Keratinocyte (primary cell): ENCODE results near the gene CHN2. TPM values are rescaled to one million over a fixed set of nuclear protein-coding genes. Genes with fewer than 3 reads are reported as not detected.

ENCODE experiments used
- DNase-seq: peaks from one replicate; pipeline ENCODE4 v3.0.0-alpha.2; 2011; ENCODE audit warnings: low read depth, missing footprints, low spot score
- FAIRE-seq: peaks from 2 replicates; lab custom pipeline; 2011; peaks lifted over from hg19 to GRCh38; lab: Jason Lieb, UNC
- H2AFZ ChIP-seq: 2 replicates; pipeline ENCODE4 v1.6.0; 2012; ENCODE audit warnings: low read length, control low read depth, inconsistent platforms; ENCODE audit not compliant: control insufficient read depth
- H3K27ac ChIP-seq: 2 replicates; pipeline ENCODE4 v1.5.1; 2011; ENCODE audit warnings: low read length; ENCODE audit not compliant: control insufficient read depth, insufficient read depth
- H3K27me3 ChIP-seq: 3 replicates; pipeline ENCODE4 v1.6.0; 2011; ENCODE audit warnings: low read length; ENCODE audit not compliant: control insufficient read depth, insufficient read depth; ENCODE audit errors: extremely low read depth
- H3K36me3 ChIP-seq, 2 experiments: 2 replicates in 1 of 2; 3 replicates in 1 of 2; pipeline ENCODE4 v1.5.1; 2011; ENCODE audit warnings: low read length in 2 of 2, mild to moderate bottlenecking in 1 of 2; ENCODE audit not compliant: control insufficient read depth in 2 of 2, insufficient read depth in 2 of 2; ENCODE audit errors: extremely low read depth in 1 of 2
- H3K4me1 ChIP-seq: 3 replicates; pipeline ENCODE4 v1.5.1; 2011; ENCODE audit warnings: low read length; ENCODE audit not compliant: control insufficient read depth, insufficient read depth; ENCODE audit errors: extremely low read depth
- H3K4me2 ChIP-seq: 3 replicates; pipeline ENCODE4 v1.6.0; 2011; ENCODE audit warnings: low read depth, low read length; ENCODE audit not compliant: control insufficient read depth, insufficient read depth; ENCODE audit errors: extremely low read depth
- H3K4me3 ChIP-seq, 3 experiments: fragments of 200-600 bp in 1 of 3; sonication (generic) in 1 of 3; 2 replicates in 2 of 3; 3 replicates in 1 of 3; pipeline ENCODE4 v1.5.1; 2011 to 2016; ENCODE audit warnings: low read length in 3 of 3, mild to moderate bottlenecking in 3 of 3, control low read depth in 2 of 3, inconsistent platforms in 1 of 3, low read depth in 1 of 3, mixed read lengths in 1 of 3, mixed run types in 1 of 3, moderate library complexity in 1 of 3; ENCODE audit not compliant: control insufficient read depth in 2 of 3, insufficient read depth in 2 of 3; ENCODE audit errors: extremely low read depth in 1 of 3
- H3K79me2 ChIP-seq: 2 replicates; pipeline ENCODE4 v1.6.0; 2012; ENCODE audit warnings: low read length; ENCODE audit not compliant: control insufficient read depth, insufficient read depth
- H3K9ac ChIP-seq: 3 replicates; pipeline ENCODE4 v1.6.0; 2011; ENCODE audit warnings: low read length; ENCODE audit not compliant: control insufficient read depth, insufficient read depth; ENCODE audit errors: extremely low read depth
- H3K9me1 ChIP-seq: 3 replicates; pipeline ENCODE4 v1.6.0; 2011; ENCODE audit warnings: low read length; ENCODE audit not compliant: control insufficient read depth, insufficient read depth; ENCODE audit errors: extremely low read depth
- H3K9me3 ChIP-seq: 2 replicates; pipeline ENCODE4 v1.5.1; 2012; ENCODE audit warnings: low read depth, low read length; ENCODE audit not compliant: control insufficient read depth
- H4K20me1 ChIP-seq: 3 replicates; pipeline ENCODE4 v1.6.0; 2011; ENCODE audit warnings: low read length; ENCODE audit not compliant: control insufficient read depth, insufficient read depth; ENCODE audit errors: extremely low read depth
- CTCF ChIP-seq, 3 experiments: IDR thresholded peaks in 1 of 3; conservative IDR thresholded peaks in 1 of 3; optimal IDR thresholded peaks in 1 of 3; 2 replicates in 2 of 3; 3 replicates in 1 of 3; pipeline versions ENCODE3 to v1.5.1; 2011; ENCODE audit warnings: low read length in 3 of 3, mild to moderate bottlenecking in 3 of 3, moderate library complexity in 2 of 3, control low read depth in 1 of 3, inconsistent platforms in 1 of 3; ENCODE audit not compliant: insufficient read depth in 2 of 3; ENCODE audit errors: extremely low read depth in 1 of 3
- EZH2 ChIP-seq: IDR thresholded peaks from one replicate; pipeline ENCODE4 v1.6.1; 2012; ENCODE audit warnings: inconsistent platforms, mild to moderate bottlenecking, low read length, moderate library complexity
- dilution Hi-C: fragments of 300-500 bp; cut with MboI; formaldehyde crosslinking; loops from one replicate; pipeline ENCODE4 v1.7.0; 2020; ENCODE audit warnings: low sequenced_read_pairs; ENCODE audit not compliant: extremely low pct_ligation_motif_present
- polyA plus RNA-seq, 5 experiments: library from polyadenylated mRNA; depleted of rRNA in 3 of 5; stranded (reverse) in 3 of 5; stranded (forward) in 1 of 5; unstranded in 1 of 5; fragments of >200 nt; gene quantifications; 1 replicate in 1 of 5; 2 replicates in 3 of 5; 3 replicates in 1 of 5; pipeline versions ENCODE4 v1.2.1 to v1.2.3, GENCODE V29; 2011 to 2012; ENCODE audit warnings: missing spikeins in 2 of 5, low read depth in 1 of 5, low replicate concordance in 1 of 5

Gene CHN2
- polyA plus RNA-seq, 1 donor (not counting 4 experiments of a cell fraction or from before 2014, with no cell fraction given), result 1.8 TPM

- Histone ChIP-seq H3K79me2 (no peaks in the 10 kb centered on the region), H3K36me3 (no peaks in the 10 kb centered on the region), H3K9me3 (no peaks in the 10 kb centered on the region), H3K27ac (no peak overlapping the region), H3K4me1 (no peaks in the 10 kb centered on the region), H4K20me1 (no peaks in the 10 kb centered on the region), H2AFZ (no peak overlapping the region), H3K4me2 (no peak overlapping the region), H3K9me1 (no peaks in the 10 kb centered on the region), H3K4me3 (no peak overlapping the region), H3K27me3 (peaks cover 21% of the 10 kb centered on the region), H3K9ac (no peak overlapping the region)
- DNase-seq (no peak), FAIRE-seq (no peak)
- dilution Hi-C loops, result no loop called here
- TF ChIP-seq CTCF (optimal IDR thresholded peaks at IDR 0.05 in 1 of 3, IDR thresholded peaks at IDR 0.05 in 1 of 3, conservative IDR thresholded peaks at IDR 0.05 in 1 of 3; ENCODE audit: extremely low read depth in 1 of 3, insufficient read depth in 2 of 3, low read length in 3 of 3), result no peak
- no peak for TF ChIP-seq EZH2
Measured at GRCh38 chr7:29160080-29160479, 34.5 kb upstream of the CHN2 start.

GRCh38 chr7:29161231-29161630, 33.3 kb upstream of the CHN2 start:
- TF ChIP-seq EZH2, result no peak
- no peak for TF ChIP-seq CTCF (optimal IDR thresholded peaks at IDR 0.05 in 1 of 3, IDR thresholded peaks at IDR 0.05 in 1 of 3, conservative IDR thresholded peaks at IDR 0.05 in 1 of 3; ENCODE audit: extremely low read depth in 1 of 3, insufficient read depth in 2 of 3, low read length in 3 of 3)
- Histone ChIP-seq H3K9ac (no peak overlapping the region), H3K36me3 (no peaks in the 10 kb centered on the region), H4K20me1 (no peaks in the 10 kb centered on the region), H3K27me3 (peaks cover 21% of the 10 kb centered on the region), H3K9me3 (no peaks in the 10 kb centered on the region), H3K4me2 (no peak overlapping the region), H3K27ac (no peak overlapping the region), H3K9me1 (no peaks in the 10 kb centered on the region), H3K4me1 (no peaks in the 10 kb centered on the region), H3K4me3 (no peak overlapping the region), H3K79me2 (no peaks in the 10 kb centered on the region), H2AFZ (no peak overlapping the region)
- dilution Hi-C loops, result no loop called here
- FAIRE-seq (no peak), DNase-seq (no peak)
